Prostate gland (tissue), 2 donors: ENCODE measurements around the gene ANKRD13D. TPM values are rescaled to one million over a fixed set of nuclear protein-coding genes. Genes with fewer than 3 reads are reported as not detected.

ENCODE experiments used
- DNase-seq: peaks from one replicate; pipeline ENCODE4 v3.0.0-alpha.2; 2019; ENCODE audit warnings: low spot score
- H3K27ac ChIP-seq, 2 donors: fragments of 200-600 bp; sonication (generic); 2 replicates each; pipeline ENCODE4 v1.5.1; 2017 to 2019
- H3K27me3 ChIP-seq: fragments of 200-600 bp; sonication (generic); replicated peaks from 2 replicates; pipeline ENCODE4 v1.5.1; 2019; ENCODE audit not compliant: insufficient read depth
- H3K36me3 ChIP-seq, 2 donors: fragments of 200-600 bp; sonication (generic); 1 replicate in 1 of 2; 2 replicates in 1 of 2; pipeline versions ENCODE4 v1.5.1 to v1.8.1; 2017 to 2019
- H3K4me1 ChIP-seq: fragments of 200-600 bp; sonication (generic); replicated peaks from 2 replicates; pipeline ENCODE4 v1.5.1; 2019
- H3K4me3 ChIP-seq, 2 donors: fragments of 200-600 bp; sonication (generic); 2 replicates each; pipeline ENCODE4 v1.5.1; 2017 to 2019
- H3K9me3 ChIP-seq: fragments of 200-600 bp; sonication (generic); 2 replicates; pipeline ENCODE4 v1.5.1; 2017
- CTCF ChIP-seq, 4 experiments: fragments of 200-600 bp in 2 of 4; fragments of 450-650 bp in 2 of 4; sonication (generic) in 2 of 4; IDR thresholded peaks; 1 replicate in 3 of 4; 2 replicates in 1 of 4; pipeline ENCODE4 v1.5.1; 2016 to 2019; ENCODE audit warnings: antibody characterized with exemption in 4 of 4, mild to moderate bottlenecking in 2 of 4, moderate library complexity in 2 of 4
- POLR2A ChIP-seq: fragments of 450-650 bp; IDR thresholded peaks from one replicate; pipeline ENCODE4 v1.6.1; 2016; ENCODE audit warnings: antibody characterized with exemption, mild to moderate bottlenecking
- POLR2AphosphoS5 ChIP-seq: sonication (generic); formaldehyde crosslinking; IDR thresholded peaks from one replicate; pipeline ENCODE4 v1.6.1; 2017; ENCODE audit warnings: antibody characterized with exemption
- WGBS: methylation state at CpG from one replicate; pipeline ENCODE4 v1.1.5; 2018; 5-methylcytosine and 5-hydroxymethylcytosine counted together
- intact Hi-C: fragments of 100-400 bp; cut with DNase I; formaldehyde crosslinking; loops from one replicate; pipeline ENCODE4 v1.14.2; 2022
- total RNA-seq, 2 donors: library from RNA; depleted of rRNA; stranded (reverse); fragments of >200 nt; gene quantifications; one replicate each; pipeline ENCODE4 v1.1.0, GENCODE V29; 2016

ANKRD13D gene
- total RNA-seq, 2 donors from 2014 or later: 35.9 to 75.3 TPM

- no peak for DNase-seq
- WGBS: 92% methylated on average over 33 of the region's 33 CpGs
- intact Hi-C loops: no loop called here
- Histone ChIP-seq H3K27ac (no peak overlapping the region), H3K36me3 (peaks cover 0 to 3% of the 10 kb centered on the region in 2 donors), H3K4me1 (peaks cover 11% of the 10 kb centered on the region), H3K4me3 (no peak overlapping the region), H3K27me3 (no peaks in the 10 kb centered on the region), H3K9me3 (no peaks in the 10 kb centered on the region)
- TF ChIP-seq POLR2A (no peak), POLR2AphosphoS5 (no peak), CTCF (IDR thresholded peaks at IDR 0.05) (no peak)
These were observed 2.6 kb downstream of the ANKRD13D start for GRCh38 chr11:67291481-67292381.

- Histone ChIP-seq H3K4me1 (peaks cover 6% of the 10 kb centered on the region), H3K27ac (no peak overlapping the region), H3K4me3 (no peak overlapping the region), H3K27me3 (no peaks in the 10 kb centered on the region), H3K36me3 (peaks cover 0 to 3% of the 10 kb centered on the region in 2 donors), H3K9me3 (no peaks in the 10 kb centered on the region)
- TF ChIP-seq POLR2AphosphoS5 (no peak), CTCF (IDR thresholded peaks at IDR 0.05) (no peak), POLR2A (no peak)
- no peak for DNase-seq
- 49% methylated on average over 3 of the region's 3 CpGs for WGBS
- intact Hi-C loops: no loop called here
These were observed 3.6 kb downstream of the ANKRD13D start for GRCh38 chr11:67292671-67293070.

- Histone ChIP-seq H3K9me3 (no peaks in the 10 kb centered on the region), H3K27me3 (no peaks in the 10 kb centered on the region), H3K4me1 (peaks cover 2% of the 10 kb centered on the region), H3K4me3 (no peak overlapping the region), H3K36me3 (peaks cover 0 to 3% of the 10 kb centered on the region in 2 donors), H3K27ac (no peak overlapping the region)
- intact Hi-C loops: no loop called here
- WGBS: 36% methylated on average over 3 of the region's 3 CpGs
- TF ChIP-seq CTCF (IDR thresholded peaks at IDR 0.05) (no peak), POLR2AphosphoS5 (no peak), POLR2A (no peak)
- no peak for DNase-seq
These were observed 4.0 kb downstream of the ANKRD13D start for GRCh38 chr11:67293090-67293489.

GRCh38 chr11:67295846-67296245 lies 6.7 kb downstream of the ANKRD13D start:
- DNase-seq: no peak
- Histone ChIP-seq H3K4me1 (no peaks in the 10 kb centered on the region), H3K36me3 (peaks cover 0 to 13% of the 10 kb centered on the region in 2 donors), H3K27ac (no peak overlapping the region), H3K4me3 (no peak overlapping the region), H3K27me3 (no peaks in the 10 kb centered on the region), H3K9me3 (no peaks in the 10 kb centered on the region)
- TF ChIP-seq CTCF (IDR thresholded peaks at IDR 0.05): no peak
- 100% methylated on average over 1 of the region's 1 CpG for WGBS
- intact Hi-C loops: no loop called here

GRCh38 chr11:67298786-67299185 lies 9.7 kb downstream of the ANKRD13D start:
- Histone ChIP-seq H3K4me3 (no peak overlapping the region), H3K4me1 (peaks cover 13% of the 10 kb centered on the region), H3K9me3 (no peaks in the 10 kb centered on the region), H3K36me3 (peaks cover 0 to 9% of the 10 kb centered on the region in 2 donors), H3K27me3 (no peaks in the 10 kb centered on the region), H3K27ac (no peak overlapping the region)
- TF ChIP-seq POLR2AphosphoS5 (no peak), POLR2A (no peak), CTCF (IDR thresholded peaks at IDR 0.05) (no peak)
- 94% methylated on average over 7 of the region's 7 CpGs for whole genome bisulfite sequencing
- intact Hi-C loops: no loop called here
- no peak for DNase-seq
